SK-N-MC (cell line): Measurements from ENCODE around the gene KIAA1671.

ENCODE experiments used
- DNase-seq: peaks from one replicate; pipeline ENCODE4 v3.0.0-alpha.2; 2011; ENCODE audit warnings: low read depth, low spot score
- H3K27ac ChIP-seq: fragments of 200-600 bp; sonication (generic); 2 replicates; pipeline ENCODE4 v1.5.1; 2016; ENCODE audit warnings: mixed run types
- H3K36me3 ChIP-seq: fragments of 200-600 bp; sonication (generic); 2 replicates; pipeline ENCODE4 v1.6.1; 2017; ENCODE audit warnings: antibody characterized with exemption, low read length, mixed read lengths; ENCODE audit not compliant: insufficient read depth
- H3K4me3 ChIP-seq: fragments of 200-600 bp; sonication (generic); 2 replicates; pipeline ENCODE4 v1.5.1; 2016
- H3K9ac ChIP-seq: fragments of 200-600 bp; sonication (generic); 2 replicates; pipeline ENCODE4 v1.8.0; 2017; ENCODE audit warnings: mixed run types, mixed read lengths; ENCODE audit not compliant: insufficient read length
- H3K9me3 ChIP-seq: fragments of 200-600 bp; sonication (generic); 2 replicates; pipeline ENCODE4 v1.6.1; 2017; ENCODE audit warnings: low read depth, mild to moderate bottlenecking, antibody characterized with exemption, low read length, moderate library complexity, mixed read lengths
- EZH2 ChIP-seq: fragments of 200-600 bp; sonication (generic); IDR thresholded peaks from one replicate; pipeline ENCODE4 v1.6.1; 2017; ENCODE audit warnings: antibody characterized with exemption
- FOXP2 ChIP-seq: optimal IDR thresholded peaks from 2 replicates; pipeline ENCODE3; 2011; ENCODE audit warnings: mild to moderate bottlenecking, moderate library complexity; ENCODE audit not compliant: insufficient read depth; ENCODE audit errors: extremely low read length, control extremely low read depth
- POLR2AphosphoS5 ChIP-seq: IDR thresholded peaks from 2 replicates; pipeline ENCODE4 v1.6.1; 2012; ENCODE audit warnings: mild to moderate bottlenecking, low read depth, low read length, borderline replicate concordance

KIAA1671 gene

GRCh38 chr22:25054943-25055511 lies 102.5 kb downstream of the KIAA1671 start:
- Histone ChIP-seq H3K9ac (no peak overlapping the region), H3K27ac (no peak overlapping the region), H3K9me3 (no peaks in the 10 kb centered on the region), H3K36me3 (no peaks in the 10 kb centered on the region), H3K4me3 (no peak overlapping the region)
- no peak for DNase-seq
- TF ChIP-seq EZH2 (no peak), FOXP2 (no peak), POLR2AphosphoS5 (no peak)

DNA sequence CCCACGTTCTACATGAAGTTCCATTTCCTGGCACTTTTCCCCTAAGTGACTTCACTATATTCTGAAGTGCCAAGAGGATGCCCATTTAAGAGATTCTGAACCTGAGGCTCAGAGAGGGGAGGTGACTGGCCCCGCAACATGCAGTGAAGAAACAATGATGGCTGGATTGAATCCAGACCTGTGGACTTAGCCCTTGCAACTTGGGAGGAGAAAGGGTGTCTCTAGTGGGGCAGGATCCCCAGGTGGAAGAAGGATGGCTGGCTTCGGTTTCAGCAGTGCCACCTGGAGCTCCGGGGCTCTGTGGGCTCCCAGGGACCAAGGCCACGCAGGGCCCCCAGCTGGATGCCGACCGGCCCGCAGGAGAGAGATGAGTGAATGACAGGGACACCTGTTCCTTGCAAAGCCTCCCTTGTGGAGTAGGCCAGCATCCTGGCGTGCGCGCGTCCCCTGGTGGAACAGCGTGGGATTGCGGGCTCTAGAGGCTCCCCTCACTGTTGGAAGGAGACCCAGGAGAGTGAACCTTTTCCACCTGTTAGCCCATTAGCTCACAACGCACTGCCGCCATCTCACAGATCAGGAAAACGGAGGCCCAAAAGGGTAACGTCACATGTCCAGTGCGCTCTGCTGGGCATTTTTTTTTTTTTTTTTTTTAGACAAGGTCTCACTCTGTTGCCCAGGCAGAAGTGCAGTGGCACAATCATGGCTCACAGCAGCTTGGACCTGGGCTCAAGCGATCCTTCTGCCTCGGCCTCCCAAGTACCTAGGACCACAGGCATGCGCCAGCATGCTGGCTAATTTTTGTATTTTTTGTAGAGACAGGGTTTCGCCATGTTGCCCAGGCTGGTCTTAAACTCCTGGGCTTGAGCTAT lies 104.7 kb downstream of the KIAA1671 start:
- Histone ChIP-seq H3K4me3 (no peak overlapping the region), H3K27ac (no peak overlapping the region), H3K9me3 (no peaks in the 10 kb centered on the region), H3K36me3 (no peaks in the 10 kb centered on the region), H3K9ac (no peak overlapping the region)
- DNase-seq = no peak
- TF ChIP-seq FOXP2 (no peak), EZH2 (no peak), POLR2AphosphoS5 (no peak)

DNA sequence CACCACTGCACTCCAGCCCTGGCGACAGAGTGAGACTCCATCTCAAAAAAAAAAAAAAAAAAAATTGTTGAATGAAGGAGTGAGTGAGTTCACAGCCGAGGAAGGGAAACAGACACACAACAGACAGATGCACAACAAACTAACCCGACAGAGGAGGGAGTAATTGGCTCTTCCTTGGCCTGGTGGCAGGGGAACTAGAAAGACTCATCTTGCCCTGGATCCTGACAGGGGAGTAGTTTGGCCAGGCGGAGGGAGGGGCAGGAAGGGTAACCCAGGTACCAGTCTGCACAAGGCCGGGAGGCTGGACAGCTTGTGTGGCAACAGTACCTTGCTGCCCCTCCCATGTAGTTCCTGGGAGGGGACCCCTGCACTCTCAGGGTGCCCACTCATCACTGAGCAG lies 106.9 kb downstream of the KIAA1671 start:
- H3K27ac ChIP-seq = no peak overlapping the region
- H3K9me3 ChIP-seq = no peaks in the 10 kb centered on the region

DNA sequence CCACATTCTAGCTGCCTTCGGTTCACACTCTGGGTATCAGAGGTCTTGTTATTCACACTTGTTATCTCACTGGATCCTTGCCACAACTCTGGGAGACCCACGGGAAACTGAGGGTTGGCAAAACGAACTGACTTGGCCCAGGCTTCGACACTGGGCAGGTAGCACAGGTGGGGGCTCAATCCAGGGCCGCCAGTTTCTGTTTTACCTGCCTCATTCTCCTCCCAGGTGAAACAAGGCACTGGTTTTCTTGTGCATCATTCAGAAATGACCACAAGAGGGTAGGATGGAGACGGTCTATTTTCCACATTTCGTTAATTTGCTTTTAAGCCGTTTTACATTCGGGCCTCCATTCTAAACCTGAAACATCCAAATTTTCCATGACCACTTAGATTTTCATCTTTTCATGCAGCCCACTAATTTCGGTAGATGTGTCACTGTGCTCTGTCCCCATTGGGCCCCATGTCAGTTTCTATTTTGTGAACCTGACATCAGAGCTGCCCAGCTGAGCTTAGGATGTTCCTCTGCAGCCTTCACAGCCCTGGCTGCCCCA lies 108.1 kb downstream of the KIAA1671 start:
- H3K36me3 ChIP-seq = no peaks in the 10 kb centered on the region
- TF ChIP-seq FOXP2 = no peak
- no peak overlapping the region for H3K27ac ChIP-seq
- no peak overlapping the region for H3K9ac ChIP-seq
- H3K4me3 ChIP-seq = no peak overlapping the region
- DNase-seq = no peak
- H3K9me3 ChIP-seq = no peaks in the 10 kb centered on the region

More for the DNA sequence above, 106.9 kb downstream of the KIAA1671 start:
- Histone ChIP-seq H3K4me3 (no peak overlapping the region), H3K36me3 (no peaks in the 10 kb centered on the region), H3K9ac (no peak overlapping the region)
- DNase-seq = no peak
- TF ChIP-seq FOXP2 (no peak), POLR2AphosphoS5 (no peak), EZH2 (no peak)

- H3K27ac ChIP-seq = no peak overlapping the region
- no peak for DNase-seq
- H3K9me3 ChIP-seq = no peaks in the 10 kb centered on the region
- H3K9ac ChIP-seq = no peak overlapping the region
- TF ChIP-seq POLR2AphosphoS5 (no peak), EZH2 (no peak), FOXP2 (no peak)
- no peak overlapping the region for H3K4me3 ChIP-seq
- H3K36me3 ChIP-seq = no peaks in the 10 kb centered on the region
These were observed 108.6 kb downstream of the KIAA1671 start for GRCh38 chr22:25061134-25061533.

DNA sequence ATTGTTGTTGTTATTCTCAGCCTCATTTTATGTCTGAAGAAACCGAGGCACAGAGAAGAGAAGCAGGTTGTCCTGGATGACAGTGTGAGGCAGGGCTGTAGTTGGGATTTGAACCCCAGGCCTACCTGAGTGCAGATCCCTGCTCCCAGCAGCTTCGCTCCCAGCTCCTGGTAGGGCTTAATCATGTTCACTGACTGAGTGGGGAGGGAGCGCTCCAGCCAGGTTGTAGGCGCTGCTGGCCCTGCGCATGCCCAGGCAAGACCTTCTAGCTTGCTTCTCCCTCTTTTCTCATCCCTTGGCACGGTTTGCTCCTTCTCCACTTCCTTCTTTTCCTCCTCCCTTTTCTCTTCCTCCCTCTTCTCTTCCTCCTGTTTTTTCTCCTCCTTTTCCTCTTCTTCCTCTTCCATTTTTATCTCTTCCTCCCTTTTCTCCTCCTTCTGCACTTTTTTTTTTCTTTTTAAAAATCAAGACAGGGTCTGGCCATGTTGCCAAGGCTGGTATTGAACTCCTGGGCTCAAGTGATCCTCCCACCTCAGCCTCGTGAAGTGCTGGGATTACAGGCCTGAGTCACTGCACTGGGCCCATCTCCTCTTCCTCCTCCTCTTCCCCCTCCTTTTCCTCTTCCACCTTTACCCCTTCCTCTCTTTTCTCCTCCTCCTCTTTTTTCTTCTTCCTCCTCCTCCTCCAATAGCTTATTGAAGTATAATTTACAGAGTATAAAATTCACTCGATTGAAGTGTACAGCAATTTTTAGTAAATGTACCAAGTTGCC lies 109.3 kb downstream of the KIAA1671 start:
- no peaks in the 10 kb centered on the region for H3K36me3 ChIP-seq
- TF ChIP-seq POLR2AphosphoS5 (no peak), EZH2 (no peak), FOXP2 (no peak)
- DNase-seq = no peak
- no peak overlapping the region for H3K27ac ChIP-seq
- H3K4me3 ChIP-seq = no peak overlapping the region
- H3K9me3 ChIP-seq = no peaks in the 10 kb centered on the region
- H3K9ac ChIP-seq = no peak overlapping the region

GRCh38 chr22:25062386-25063085 lies 110.0 kb downstream of the KIAA1671 start:
- TF ChIP-seq FOXP2 = no peak
- TF ChIP-seq EZH2 = no peak
- TF ChIP-seq POLR2AphosphoS5 = no peak
- no peak for DNase-seq
- no peak overlapping the region for H3K9ac ChIP-seq
- H3K36me3 ChIP-seq = no peaks in the 10 kb centered on the region
- no peaks in the 10 kb centered on the region for H3K9me3 ChIP-seq
- H3K27ac ChIP-seq = no peak overlapping the region
- H3K4me3 ChIP-seq = no peak overlapping the region
